ENCODE data around the gene KIF6. TPM values are rescaled to one million over a fixed set of nuclear protein-coding genes. Genes with fewer than 3 reads are reported as not detected.

The KIF6 gene
- total RNA-seq, 4 donors from 2014 or later = 0.40 to 1.3 (median 0.80) TPM

DNA sequence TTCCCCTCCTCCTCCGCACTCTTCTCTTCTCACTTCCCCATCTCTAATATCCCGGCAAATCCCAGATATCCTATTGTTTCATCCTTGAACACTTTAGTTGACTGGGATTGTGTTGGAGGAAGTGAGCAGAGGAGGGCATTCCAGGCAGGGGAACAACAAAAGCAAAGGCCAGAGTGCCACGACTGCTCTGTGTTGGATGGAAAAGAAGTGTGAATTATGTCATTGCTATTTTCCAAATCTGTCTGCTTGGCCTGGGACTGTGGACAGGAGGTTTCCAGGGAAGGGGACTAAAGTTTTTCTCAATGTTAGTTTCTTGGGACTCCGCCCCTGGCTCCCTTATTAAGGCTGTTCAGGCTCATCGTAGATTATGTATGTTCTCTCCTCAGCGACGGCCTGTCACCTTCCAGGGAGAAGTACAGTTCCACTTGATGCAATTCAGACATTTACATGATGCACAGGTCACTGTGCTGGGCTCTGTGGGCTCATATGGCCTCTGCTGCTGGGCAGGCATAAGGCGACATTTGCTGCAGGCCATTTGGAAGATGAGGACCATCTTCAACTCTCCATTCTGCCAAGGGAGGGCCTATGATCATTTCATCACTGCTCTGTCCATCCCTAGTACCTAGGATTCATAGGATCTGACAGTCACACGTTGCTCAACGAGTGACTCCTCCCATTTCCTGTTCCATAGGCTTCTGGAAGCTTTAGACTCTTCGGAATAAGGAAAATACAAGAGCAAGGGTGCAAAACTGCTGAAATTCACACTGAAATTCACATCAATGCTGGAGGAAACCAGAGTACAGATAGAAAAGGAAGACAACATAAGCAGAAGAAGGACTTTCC lies 303.6 kb downstream of the KIF6 start:
- Histone ChIP-seq H3K27ac (peak overlapping the region in 2 of 3 donors; percentile 45 to 66), H3K4me3 (replicated peaks in 1 of 3) (no peak overlapping the region), H3K9me3 (no peaks in the 10 kb centered on the region), H3K27me3 (no peaks in the 10 kb centered on the region), H3K36me3 (no peaks in the 10 kb centered on the region), H3K4me1 (no peaks in the 10 kb centered on the region)
- intact Hi-C loops (cut with DNase I) = no loop called here
- 81% methylated on average over 11 of the region's 11 CpGs for WGBS, 2 donors
- TF ChIP-seq, protein P1, sequence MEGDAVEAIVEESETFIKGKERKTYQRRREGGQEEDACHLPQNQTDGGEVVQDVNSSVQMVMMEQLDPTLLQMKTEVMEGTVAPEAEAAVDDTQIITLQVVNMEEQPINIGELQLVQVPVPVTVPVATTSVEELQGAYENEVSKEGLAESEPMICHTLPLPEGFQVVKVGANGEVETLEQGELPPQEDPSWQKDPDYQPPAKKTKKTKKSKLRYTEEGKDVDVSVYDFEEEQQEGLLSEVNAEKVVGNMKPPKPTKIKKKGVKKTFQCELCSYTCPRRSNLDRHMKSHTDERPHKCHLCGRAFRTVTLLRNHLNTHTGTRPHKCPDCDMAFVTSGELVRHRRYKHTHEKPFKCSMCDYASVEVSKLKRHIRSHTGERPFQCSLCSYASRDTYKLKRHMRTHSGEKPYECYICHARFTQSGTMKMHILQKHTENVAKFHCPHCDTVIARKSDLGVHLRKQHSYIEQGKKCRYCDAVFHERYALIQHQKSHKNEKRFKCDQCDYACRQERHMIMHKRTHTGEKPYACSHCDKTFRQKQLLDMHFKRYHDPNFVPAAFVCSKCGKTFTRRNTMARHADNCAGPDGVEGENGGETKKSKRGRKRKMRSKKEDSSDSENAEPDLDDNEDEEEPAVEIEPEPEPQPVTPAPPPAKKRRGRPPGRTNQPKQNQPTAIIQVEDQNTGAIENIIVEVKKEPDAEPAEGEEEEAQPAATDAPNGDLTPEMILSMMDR (IDR thresholded peaks at IDR 0.05) = no peak
- DNase-seq = no peak

DNA sequence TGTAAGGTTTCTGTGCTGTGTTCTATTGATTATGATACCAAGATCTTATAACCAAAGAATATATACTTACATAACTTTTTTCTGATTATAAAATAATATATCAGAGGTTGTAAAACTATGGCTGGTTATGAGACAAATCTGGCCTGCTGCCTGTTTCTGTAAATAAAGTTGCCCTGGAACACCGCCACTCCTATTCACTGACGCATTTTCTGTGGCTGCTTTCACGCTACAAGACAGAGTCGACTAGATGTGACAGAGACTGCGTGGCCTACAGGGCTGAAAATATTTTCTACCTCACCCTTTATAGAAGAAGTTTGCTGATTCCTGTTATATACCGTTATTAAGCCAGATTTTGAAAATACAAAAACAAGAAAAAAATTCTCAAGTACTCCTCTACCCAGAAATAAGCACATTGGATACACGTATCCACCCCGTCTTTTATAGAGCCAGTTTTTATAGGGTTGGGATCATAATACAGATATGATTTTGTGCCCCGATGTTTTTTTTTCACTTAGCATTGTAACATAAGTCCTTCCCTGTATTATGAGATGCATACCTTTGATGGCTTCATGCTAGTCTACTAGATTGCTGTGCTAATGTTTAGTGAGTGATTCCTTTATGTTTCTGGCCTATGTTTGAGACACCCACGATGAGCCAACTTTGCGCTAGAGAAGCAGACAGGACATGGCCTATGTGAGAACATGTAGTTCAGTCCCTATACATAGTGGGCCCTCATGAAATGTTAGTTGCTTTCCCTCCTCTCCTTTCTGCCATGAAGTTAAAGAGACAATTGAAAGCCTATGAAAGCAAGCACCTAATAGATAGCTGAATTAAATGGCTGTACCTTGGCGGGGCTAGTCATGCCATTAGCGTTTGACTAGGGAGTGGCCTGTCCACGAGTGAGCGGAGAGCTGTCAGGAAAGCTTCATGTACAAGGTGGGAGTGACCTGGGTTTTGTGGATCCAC lies 304.6 kb downstream of the KIF6 start:
- no peak overlapping the region for H3K4me3 ChIP-seq (replicated peaks in 1 of 3)
- H3K9me3 ChIP-seq = no peaks in the 10 kb centered on the region
- no peak for TF ChIP-seq POLR2A (IDR thresholded peaks at IDR 0.05)
- H3K36me3 ChIP-seq = no peaks in the 10 kb centered on the region
- no peaks in the 10 kb centered on the region for H3K4me1 ChIP-seq
- intact Hi-C loops (cut with DNase I) = no loop called here
- no peak for DNase-seq
- WGBS, 2 donors = 89 to 90% methylated on average over 15 of the region's 15 CpGs
- H3K27ac ChIP-seq = no peak overlapping the region
- no peaks in the 10 kb centered on the region for H3K27me3 ChIP-seq

DNA sequence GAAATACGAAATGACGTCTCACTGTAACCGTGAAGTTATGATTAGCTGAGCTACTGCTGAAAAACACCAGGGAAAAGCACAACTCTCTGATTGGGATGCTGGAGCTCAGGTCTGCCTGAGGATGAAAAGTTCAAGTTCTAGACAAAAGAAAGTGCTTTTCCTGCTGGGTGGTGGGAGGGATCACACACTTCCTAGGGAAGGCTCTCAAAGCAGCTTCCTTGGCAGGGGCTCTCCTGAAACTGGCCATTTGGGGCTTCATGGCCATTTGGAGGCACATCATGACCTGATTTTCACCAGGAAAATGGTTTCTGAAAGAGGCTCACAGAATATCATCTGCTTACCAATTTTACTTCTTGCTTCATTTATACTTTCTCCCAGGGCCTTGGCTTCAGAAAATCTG lies 305.6 kb downstream of the KIF6 start:
- H3K4me3 ChIP-seq (replicated peaks in 1 of 3) = no peak overlapping the region
- TF ChIP-seq, protein P1 (IDR thresholded peaks at IDR 0.05) = no peak
- TF ChIP-seq POLR2A (IDR thresholded peaks at IDR 0.05) = no peak
- no peaks in the 10 kb centered on the region for H3K4me1 ChIP-seq
- DNase-seq = no peak
- 84 to 88% methylated on average over 3 of the region's 3 CpGs for WGBS, 2 donors
- no peaks in the 10 kb centered on the region for H3K9me3 ChIP-seq
- no peaks in the 10 kb centered on the region for H3K27me3 ChIP-seq
- H3K36me3 ChIP-seq = no peaks in the 10 kb centered on the region
- no peak overlapping the region for H3K27ac ChIP-seq
- intact Hi-C loops (cut with DNase I) = no loop called here

DNA sequence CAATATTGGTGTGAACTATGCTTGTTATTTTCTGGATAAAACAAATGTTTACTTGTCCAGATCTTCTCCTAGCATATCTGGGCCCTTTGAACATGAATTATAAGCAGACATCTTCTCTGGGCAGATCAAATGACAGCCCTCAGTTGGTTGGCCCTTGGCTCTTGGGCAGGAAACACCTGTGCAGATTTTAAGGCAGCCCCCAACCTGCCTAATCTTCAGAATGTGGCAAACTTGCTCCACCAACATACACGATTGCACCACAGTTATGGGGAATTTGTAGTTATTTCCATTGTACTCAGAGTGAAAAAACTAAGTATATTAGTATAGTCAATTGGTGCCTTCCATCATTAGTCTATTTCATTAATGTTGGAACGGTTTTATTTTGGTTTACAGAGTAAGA lies 307.8 kb downstream of the KIF6 start:
- intact Hi-C loops (cut with DNase I) = no loop called here
- Histone ChIP-seq H3K27ac (no peak overlapping the region), H3K9me3 (no peaks in the 10 kb centered on the region), H3K4me1 (no peaks in the 10 kb centered on the region), H3K36me3 (no peaks in the 10 kb centered on the region), H3K4me3 (replicated peaks in 1 of 3) (no peak overlapping the region), H3K27me3 (no peaks in the 10 kb centered on the region)
- TF ChIP-seq POLR2A (IDR thresholded peaks at IDR 0.05) = no peak
- DNase-seq = no peak
- WGBS, 2 donors = 81 to 89% methylated on average over 2 of the region's 2 CpGs

DNA sequence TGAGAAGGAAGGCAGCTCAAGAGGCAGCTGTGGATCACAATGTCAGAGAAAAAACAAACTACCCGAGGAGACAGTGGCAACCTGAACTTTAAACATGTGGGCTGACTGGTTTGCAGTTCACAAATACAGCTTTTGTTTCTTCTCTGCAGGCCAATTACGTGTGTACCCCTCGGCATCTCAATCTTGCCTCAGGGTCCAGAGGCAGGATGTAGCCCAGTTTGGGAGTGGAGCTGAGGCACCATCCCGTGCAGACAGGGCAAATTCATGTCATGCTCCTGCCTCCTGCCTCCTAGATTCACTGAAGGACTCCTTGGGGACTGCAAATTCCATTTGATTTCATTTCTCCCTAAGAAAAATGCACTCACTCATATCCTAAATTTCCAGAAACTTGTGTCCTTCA lies 308.5 kb downstream of the KIF6 start:
- Histone ChIP-seq H3K4me3 (replicated peaks in 1 of 3) (no peak overlapping the region), H3K36me3 (no peaks in the 10 kb centered on the region), H3K9me3 (no peaks in the 10 kb centered on the region), H3K4me1 (no peaks in the 10 kb centered on the region), H3K27me3 (no peaks in the 10 kb centered on the region), H3K27ac (no peak overlapping the region)
- TF ChIP-seq, protein P1 (IDR thresholded peaks at IDR 0.05) = no peak
- no peak for TF ChIP-seq POLR2A (IDR thresholded peaks at IDR 0.05)
- DNase-seq = no peak
- intact Hi-C loops (cut with DNase I) = no loop called here
- WGBS, 2 donors = 60 to 64% methylated on average over 4 of the region's 4 CpGs
